ENCODE results near the gene KIAA0232. TPM values are rescaled to one million over a fixed set of nuclear protein-coding genes. Genes with fewer than 3 reads are reported as not detected.
A peak's percentile ranks its signal among the peaks of the same experiment; 100 is the strongest.

KIAA0232 gene
- total and polyA plus RNA-seq, 9 of the 15 experiments (the other 6 are each of a cell fraction or from before 2014, with no cell fraction given), result 3.5 to 17.4 (median 13.0) TPM

- TF ChIP-seq ETV6 (IDR thresholded peaks at IDR 0.05; ENCODE audit: borderline replicate concordance in 1 of 2, low read depth in 2 of 2, low read length in 1 of 2), result no peak
- TF ChIP-seq ETV6 (CRISPR knock-in tag; IDR thresholded peaks at IDR 0.05; ENCODE audit: borderline replicate concordance), result no peak
- TF ChIP-seq HNRNPK (IDR thresholded peaks at IDR 0.05; ENCODE audit: low read depth, low read length, poor library complexity, severe bottlenecking), result no peak
- TF ChIP-seq HCFC1 (IDR thresholded peaks at IDR 0.05; ENCODE audit: low read depth, low read length), result 0 out of 2 replicates have a peak, but pooled peaks have one; percentile 12
- TF ChIP-seq JUND (IDR thresholded peaks at IDR 0.05; ENCODE audit: borderline replicate concordance, low read depth, low read length), result no peak; the same call in 1 of the 2 replicates
- peak; percentile 12; the same call in 1 of the 3 replicates for TF ChIP-seq JUND (tag; IDR thresholded peaks at IDR 0.05; ENCODE audit: borderline replicate concordance, low read depth, low read length)
- 0 out of 2 replicates have a peak, but pooled peaks have one; percentile 21 for TF ChIP-seq ARID2 (IDR thresholded peaks at IDR 0.05)
- TF ChIP-seq MNT (conservative IDR thresholded peaks at IDR 0.05), result no peak
- TF ChIP-seq ZBTB17 (CRISPR knock-in tag; IDR thresholded peaks at IDR 0.05), result no peak
- no peak for TF ChIP-seq ARID4B (CRISPR knock-in tag; IDR thresholded peaks at IDR 0.05)
- peak in 1 of 2 experiments; percentile 26 for TF ChIP-seq AFF1 (IDR thresholded peaks at IDR 0.05; ENCODE audit: low read depth in 1 of 2, partially characterized antibody in 2 of 2)
- peak; percentile 97 for TF ChIP-seq SMC3 (conservative IDR thresholded peaks at IDR 0.05; ENCODE audit: insufficient read depth, low read depth, low read length)
- no peak for TF ChIP-seq FOXA3 (CRISPR knock-in tag; conservative IDR thresholded peaks at IDR 0.05 in 1 of 2, IDR thresholded peaks at IDR 0.05 in 1 of 2)
- TF ChIP-seq CC2D1A (IDR thresholded peaks at IDR 0.05), result 0 out of 2 replicates have a peak, but pooled peaks have one; percentile 34
- peak; percentile 45 for TF ChIP-seq RBM39 (optimal IDR thresholded peaks at IDR 0.05; ENCODE audit: low read depth, low read length)
- 0 out of 2 replicates have a peak, but pooled peaks have one; percentile 60 for TF ChIP-seq XRCC5 (IDR thresholded peaks at IDR 0.05; ENCODE audit: low read depth, low read length)
- TF ChIP-seq STAG1 (CRISPR knock-in tag; IDR thresholded peaks at IDR 0.05; ENCODE audit: borderline replicate concordance), result peak; percentile 83
Observed at GRCh38 chr4:6873792-6874461, 91.4 kb downstream of the KIAA0232 start (continued).

Data from K562 (cell line).